Esophagus muscularis mucosa (tissue), 4 donors: ENCODE results near the gene TRIM27. TPM values are rescaled to one million over a fixed set of nuclear protein-coding genes. Genes with fewer than 3 reads are reported as not detected.

Experiments
- DNase-seq: peaks from one replicate; pipeline ENCODE4 v3.0.0-alpha.2; 2017; ENCODE audit errors: extremely low spot score
- H3K27ac ChIP-seq, 4 donors: fragments of 200-600 bp; sonication (generic); replicated peaks in 1 of 4; 1 replicate in 3 of 4; 2 replicates in 1 of 4; pipeline ENCODE4 v1.5.1; 2016 to 2019; ENCODE audit warnings: mild to moderate bottlenecking in 1 of 4
- H3K27me3 ChIP-seq, 4 donors: fragments of 200-600 bp; sonication (generic); one replicate each; pipeline versions ENCODE4 v1.5.1 to v1.6.0; 2016 to 2019
- H3K36me3 ChIP-seq, 4 donors: fragments of 200-600 bp; sonication (generic); one replicate each; pipeline ENCODE4 v1.5.1; 2016 to 2019
- H3K4me1 ChIP-seq, 4 donors: fragments of 200-600 bp; sonication (generic); one replicate each; pipeline ENCODE4 v1.5.1; 2016 to 2019
- H3K4me3 ChIP-seq, 4 donors: fragments of 200-600 bp; sonication (generic); 1 replicate in 2 of 4; 2 replicates in 2 of 4; pipeline ENCODE4 v1.5.1; 2016 to 2019; ENCODE audit warnings: mild to moderate bottlenecking in 4 of 4, moderate library complexity in 1 of 4
- H3K9me3 ChIP-seq, 4 donors: fragments of 200-600 bp; sonication (generic); 1 replicate in 3 of 4; 2 replicates in 1 of 4; pipeline ENCODE4 v1.5.1; 2016 to 2019
- EP300 ChIP-seq: sonication (generic); formaldehyde crosslinking; IDR thresholded peaks from one replicate; pipeline ENCODE4 v1.6.1; 2017; ENCODE audit warnings: antibody characterized with exemption
- POLR2A ChIP-seq: fragments of 450-650 bp; IDR thresholded peaks from one replicate; pipeline ENCODE4 v1.6.1; 2017; ENCODE audit warnings: antibody characterized with exemption, moderate library complexity, mild to moderate bottlenecking, low read depth
- POLR2AphosphoS5 ChIP-seq, 2 donors: sonication (generic); formaldehyde crosslinking; IDR thresholded peaks; one replicate each; pipeline ENCODE4 v1.6.1; 2017; ENCODE audit warnings: antibody characterized with exemption in 2 of 2
- WGBS: methylation state at CpG from one replicate; pipeline ENCODE4 v1.1.5; 2018; 5-methylcytosine and 5-hydroxymethylcytosine counted together
- intact Hi-C: fragments of 100-400 bp; cut with DNase I; formaldehyde crosslinking; loops from one replicate; pipeline ENCODE4 v1.15.1; 2023
- total RNA-seq, 4 donors: library from RNA; depleted of rRNA; stranded (reverse); fragments of >200 nt; gene quantifications; one replicate each; pipeline versions ENCODE4 v1.1.0 to v1.2.1, GENCODE V29; 2016
- TF ChIP-seq, protein P1 (sequence below), 3 experiments: fragments of 200-600 bp in 2 of 3; fragments of 450-650 bp in 1 of 3; sonication (generic) in 2 of 3; IDR thresholded peaks; one replicate each; pipeline ENCODE4 v1.5.1; 2017 to 2019; ENCODE audit warnings: antibody characterized with exemption in 3 of 3, mild to moderate bottlenecking in 2 of 3, moderate library complexity in 1 of 3

The TRIM27 gene
- total RNA-seq, 4 donors from 2014 or later, result 31.1 to 42.2 (median 36.0) TPM

GRCh38 chr6:28927846-28928245 lies 4.1 kb upstream of the TRIM27 start:
- Histone ChIP-seq H3K27me3 (peaks cover 0 to 16% (median 0%) of the 10 kb centered on the region in 4 donors), H3K9me3 (no peaks in the 10 kb centered on the region), H3K4me1 (peaks cover 7 to 10% (median 7%) of the 10 kb centered on the region in 4 donors), H3K4me3 (no peak overlapping the region), H3K36me3 (no peaks in the 10 kb centered on the region), H3K27ac (no peak overlapping the region)
- intact Hi-C loops, result no loop called here
- 84% methylated on average over 5 of the region's 5 CpGs for WGBS
- TF ChIP-seq POLR2A (no peak), EP300 (no peak), POLR2AphosphoS5 (IDR thresholded peaks at IDR 0.05) (no peak)
- TF ChIP-seq, protein P1, sequence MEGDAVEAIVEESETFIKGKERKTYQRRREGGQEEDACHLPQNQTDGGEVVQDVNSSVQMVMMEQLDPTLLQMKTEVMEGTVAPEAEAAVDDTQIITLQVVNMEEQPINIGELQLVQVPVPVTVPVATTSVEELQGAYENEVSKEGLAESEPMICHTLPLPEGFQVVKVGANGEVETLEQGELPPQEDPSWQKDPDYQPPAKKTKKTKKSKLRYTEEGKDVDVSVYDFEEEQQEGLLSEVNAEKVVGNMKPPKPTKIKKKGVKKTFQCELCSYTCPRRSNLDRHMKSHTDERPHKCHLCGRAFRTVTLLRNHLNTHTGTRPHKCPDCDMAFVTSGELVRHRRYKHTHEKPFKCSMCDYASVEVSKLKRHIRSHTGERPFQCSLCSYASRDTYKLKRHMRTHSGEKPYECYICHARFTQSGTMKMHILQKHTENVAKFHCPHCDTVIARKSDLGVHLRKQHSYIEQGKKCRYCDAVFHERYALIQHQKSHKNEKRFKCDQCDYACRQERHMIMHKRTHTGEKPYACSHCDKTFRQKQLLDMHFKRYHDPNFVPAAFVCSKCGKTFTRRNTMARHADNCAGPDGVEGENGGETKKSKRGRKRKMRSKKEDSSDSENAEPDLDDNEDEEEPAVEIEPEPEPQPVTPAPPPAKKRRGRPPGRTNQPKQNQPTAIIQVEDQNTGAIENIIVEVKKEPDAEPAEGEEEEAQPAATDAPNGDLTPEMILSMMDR (IDR thresholded peaks at IDR 0.05), result no peak
- DNase-seq, result no peak

DNA sequence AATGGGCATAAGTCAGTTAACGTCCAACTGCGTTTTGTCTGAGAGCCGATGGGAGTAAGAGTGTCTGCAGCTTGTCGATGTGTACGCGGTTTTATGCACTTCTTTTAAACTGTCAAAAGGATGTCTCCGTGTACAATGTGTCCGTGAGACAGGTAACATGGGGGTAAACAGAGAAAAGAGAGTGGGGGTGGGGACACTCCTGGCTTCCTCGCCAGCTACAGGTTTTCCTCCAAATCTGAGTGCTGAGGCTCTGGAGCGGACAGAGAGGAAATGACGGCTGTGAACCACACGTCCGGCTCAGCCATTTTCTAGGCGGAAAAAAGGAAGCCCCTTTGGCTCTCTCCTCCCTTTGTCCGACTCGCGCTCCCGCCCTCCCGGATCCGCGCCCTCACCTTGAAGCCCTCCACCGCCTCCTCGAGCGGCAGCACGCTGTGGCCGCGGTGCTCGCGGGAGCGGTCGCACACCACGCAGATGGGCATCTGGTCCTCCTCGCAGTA lies 916 bp downstream of the TRIM27 start:
- Histone ChIP-seq H3K9me3 (no peaks in the 10 kb centered on the region), H3K4me3 (peak overlapping the region; percentile 73 to 96 (median 84)), H3K27ac (peak overlapping the region; percentile 84 to 98 (median 96)), H3K27me3 (no peaks in the 10 kb centered on the region), H3K36me3 (peaks cover 30 to 40% (median 36%) of the 10 kb centered on the region in 4 donors), H3K4me1 (peaks cover 18 to 40% (median 28%) of the 10 kb centered on the region in 4 donors)
- DNase-seq, result no peak
- WGBS, result under 1% methylated on average over 26 of the region's 33 CpGs
- intact Hi-C loops, result loop anchor here (2.0 to 5.0 kb wide), 2 partner anchors 26 to 94 kb away; no protein-coding TSS in a partner anchor
- TF ChIP-seq POLR2AphosphoS5 (IDR thresholded peaks at IDR 0.05) (peak in 1 of 2 donors; percentile 16), POLR2A (no peak)

- H3K4me1 ChIP-seq, result peaks cover 18 to 46% (median 28%) of the 10 kb centered on the region in 4 donors
- WGBS, result 38% methylated on average over 10 of the region's 10 CpGs
- DNase-seq, result no peak
- H3K27ac ChIP-seq, result peak overlapping the region; percentile 84 to 98 (median 96)
- intact Hi-C loops, result loop anchor here (2.0 to 5.0 kb wide), 2 partner anchors 25 to 95 kb away; no protein-coding TSS in a partner anchor
- H3K27me3 ChIP-seq, result no peaks in the 10 kb centered on the region
- H3K36me3 ChIP-seq, result peaks cover 32 to 46% (median 43%) of the 10 kb centered on the region in 4 donors
- H3K9me3 ChIP-seq, result no peaks in the 10 kb centered on the region
- no peak for TF ChIP-seq POLR2A
- no peak for TF ChIP-seq EP300
- TF ChIP-seq, protein P1 (IDR thresholded peaks at IDR 0.05), result no peak
- no peak for TF ChIP-seq POLR2AphosphoS5 (IDR thresholded peaks at IDR 0.05)
- H3K4me3 ChIP-seq, result peak overlapping the region; percentile 73 to 96 (median 84)
Measured at GRCh38 chr6:28922004-28922820, 1.6 kb downstream of the TRIM27 start.

DNA sequence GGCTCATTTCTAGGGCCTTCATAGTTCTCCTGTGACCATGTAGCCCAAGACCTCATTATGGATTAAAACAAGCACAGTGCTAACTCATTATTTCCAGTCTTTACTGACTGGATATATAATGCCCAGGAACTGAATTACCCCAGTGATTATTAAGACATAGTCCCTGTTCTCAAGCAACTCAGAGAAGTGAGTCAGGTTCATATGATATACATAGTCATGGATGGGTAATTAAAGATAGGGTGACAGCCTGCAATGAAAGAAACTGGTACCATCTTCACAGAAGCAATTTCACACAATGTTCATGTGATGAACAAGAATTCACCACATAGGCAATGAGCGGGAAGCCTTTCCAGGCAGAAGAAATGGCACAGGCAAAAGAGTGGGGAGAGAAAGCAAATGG lies 3.5 kb downstream of the TRIM27 start:
- H3K36me3 ChIP-seq, result peaks cover 49 to 66% (median 62%) of the 10 kb centered on the region in 4 donors
- no peaks in the 10 kb centered on the region for H3K27me3 ChIP-seq
- no peaks in the 10 kb centered on the region for H3K9me3 ChIP-seq
- H3K4me3 ChIP-seq, result no peak overlapping the region
- DNase-seq, result no peak
- H3K4me1 ChIP-seq, result peaks cover 18 to 49% (median 28%) of the 10 kb centered on the region in 4 donors
- TF ChIP-seq POLR2AphosphoS5 (IDR thresholded peaks at IDR 0.05) (no peak), POLR2A (no peak), EP300 (no peak)
- TF ChIP-seq, protein P1 (IDR thresholded peaks at IDR 0.05), result no peak
- intact Hi-C loops, result loop anchor here (5.0 kb wide), 1 partner anchor 97 kb away; no protein-coding TSS in a partner anchor
- no peak overlapping the region for H3K27ac ChIP-seq
- WGBS, result 94% methylated on average over 1 of the region's 1 CpG

- Histone ChIP-seq H3K36me3 (peaks cover 55 to 100% (median 93%) of the 10 kb centered on the region in 4 donors), H3K9me3 (no peaks in the 10 kb centered on the region), H3K4me3 (no peak overlapping the region), H3K27ac (no peak overlapping the region), H3K27me3 (no peaks in the 10 kb centered on the region), H3K4me1 (peaks cover 0 to 12% (median 0%) of the 10 kb centered on the region in 4 donors)
- 73% methylated on average over 2 of the region's 2 CpGs for WGBS
- intact Hi-C loops, result no loop called here
- TF ChIP-seq, protein P1 (IDR thresholded peaks at IDR 0.05), result no peak
- TF ChIP-seq POLR2A (no peak), POLR2AphosphoS5 (IDR thresholded peaks at IDR 0.05) (no peak), EP300 (no peak)
- DNase-seq, result no peak
Measured at GRCh38 chr6:28914941-28915340, 8.8 kb downstream of the TRIM27 start.
